WTC11 (cell line): Measurements from ENCODE around the gene GNAL.

ENCODE experiments used
- CTCF ChIP-seq: fragments of 200-600 bp; IDR thresholded peaks from 2 replicates; pipeline ENCODE4 v1.8.0; 2022; ENCODE audit warnings: antibody characterized with exemption
- SP1 ChIP-seq: sonication (generic); formaldehyde crosslinking; conservative IDR thresholded peaks from 2 replicates; pipeline ENCODE4 v1.8.1; 2022; ENCODE audit warnings: missing genetic modification reagents

GRCh38 chr18:11802586-11802985 is 113.5 kb downstream of the GNAL start:
- TF ChIP-seq CTCF (no peak), SP1 (CRISPR knock-in tag) (no peak)
